Osteoblast (primary cell): ENCODE measurements around the gene XDH. TPM values are rescaled to one million over a fixed set of nuclear protein-coding genes. Genes with fewer than 3 reads are reported as not detected.

Source experiments
- DNase-seq: peaks from one replicate; pipeline ENCODE4 v3.0.0; 2011; ENCODE audit warnings: low spot score, mixed read lengths; ENCODE audit not compliant: insufficient read length; ENCODE audit errors: missing footprints
- H2AFZ ChIP-seq: 2 replicates; pipeline ENCODE4 v1.6.0; 2011; ENCODE audit warnings: mild to moderate bottlenecking, low read length
- H3K27ac ChIP-seq: 2 replicates; pipeline ENCODE4 v1.5.1; 2011; ENCODE audit warnings: mild to moderate bottlenecking, low read depth, low read length, moderate library complexity
- H3K27me3 ChIP-seq: 2 replicates; pipeline ENCODE4 v1.6.0; 2012; ENCODE audit warnings: mild to moderate bottlenecking, control low read depth, inconsistent platforms, low read length, moderate library complexity; ENCODE audit not compliant: insufficient read depth
- H3K36me3 ChIP-seq: 2 replicates; pipeline ENCODE4 v1.5.1; 2011; ENCODE audit warnings: mild to moderate bottlenecking, low read length, control low read depth, moderate library complexity; ENCODE audit not compliant: insufficient read depth
- H3K4me1 ChIP-seq: 2 replicates; pipeline ENCODE4 v1.5.1; 2011; ENCODE audit warnings: mild to moderate bottlenecking, low read length, control low read depth, moderate library complexity; ENCODE audit not compliant: insufficient read depth
- H3K4me2 ChIP-seq: 2 replicates; pipeline ENCODE4 v1.6.0; 2011; ENCODE audit warnings: mild to moderate bottlenecking, low read length; ENCODE audit not compliant: insufficient read depth
- H3K4me3 ChIP-seq: fragments of 200-600 bp; sonication (generic); 3 replicates; pipeline ENCODE4 v1.5.1; 2012; ENCODE audit warnings: mild to moderate bottlenecking, low read length, inconsistent platforms; ENCODE audit not compliant: insufficient read depth
- H3K79me2 ChIP-seq: 2 replicates; pipeline ENCODE4 v1.6.0; 2012; ENCODE audit warnings: mild to moderate bottlenecking, low read length, control low read depth, inconsistent platforms; ENCODE audit not compliant: insufficient read depth
- H3K9me3 ChIP-seq: 2 replicates; pipeline ENCODE4 v1.5.1; 2011; ENCODE audit warnings: low read depth, low read length, control low read depth
- H4K20me1 ChIP-seq: 2 replicates; pipeline ENCODE4 v1.6.0; 2012; ENCODE audit warnings: mild to moderate bottlenecking, low read length, control low read depth; ENCODE audit not compliant: insufficient read depth
- CTCF ChIP-seq: IDR thresholded peaks from 2 replicates; pipeline ENCODE4 v1.5.1; 2011; ENCODE audit warnings: mild to moderate bottlenecking, low read depth, low read length, moderate library complexity; ENCODE audit errors: extremely low read depth
- total RNA-seq: library from RNA; depleted of rRNA; stranded (reverse); fragments of >200 nt; gene quantifications from 2 replicates; pipeline ENCODE4 v1.2.3, GENCODE V29; 2012

Gene XDH
- total RNA-seq, 1 donor: under 0.01 TPM

GRCh38 chr2:31359229-31359628, 55.3 kb downstream of the XDH start:
- TF ChIP-seq CTCF: no peak
- Histone ChIP-seq H3K9me3 (no peaks in the 10 kb centered on the region), H4K20me1 (no peaks in the 10 kb centered on the region), H3K4me2 (no peak overlapping the region), H3K27ac (no peak overlapping the region), H3K79me2 (no peaks in the 10 kb centered on the region), H3K27me3 (no peaks in the 10 kb centered on the region), H2AFZ (no peak overlapping the region), H3K4me3 (no peak overlapping the region), H3K36me3 (no peaks in the 10 kb centered on the region), H3K4me1 (peaks cover 4% of the 10 kb centered on the region)
- no peak for DNase-seq

- Histone ChIP-seq H3K79me2 (no peaks in the 10 kb centered on the region), H3K4me2 (peak overlapping the region; percentile 62), H2AFZ (peak overlapping the region; percentile 66), H3K27me3 (no peaks in the 10 kb centered on the region), H3K9me3 (no peaks in the 10 kb centered on the region), H3K27ac (no peak overlapping the region), H4K20me1 (no peaks in the 10 kb centered on the region), H3K4me1 (no peaks in the 10 kb centered on the region), H3K4me3 (no peak overlapping the region), H3K36me3 (no peaks in the 10 kb centered on the region)
- TF ChIP-seq CTCF: peak; percentile 54
- DNase-seq: no peak
Observed at GRCh38 chr2:31354837-31355236, 59.7 kb downstream of the XDH start.

GRCh38 chr2:31353179-31353578, 61.4 kb downstream of the XDH start:
- H3K27me3 ChIP-seq: no peaks in the 10 kb centered on the region
- H4K20me1 ChIP-seq: no peaks in the 10 kb centered on the region
- H2AFZ ChIP-seq: no peak overlapping the region
- H3K27ac ChIP-seq: no peak overlapping the region
- H3K79me2 ChIP-seq: no peaks in the 10 kb centered on the region
- no peaks in the 10 kb centered on the region for H3K36me3 ChIP-seq
- H3K9me3 ChIP-seq: no peaks in the 10 kb centered on the region
- no peaks in the 10 kb centered on the region for H3K4me1 ChIP-seq
- no peak overlapping the region for H3K4me2 ChIP-seq
- no peak for TF ChIP-seq CTCF
- no peak for DNase-seq
- no peak overlapping the region for H3K4me3 ChIP-seq

- Histone ChIP-seq H3K36me3 (no peaks in the 10 kb centered on the region), H4K20me1 (no peaks in the 10 kb centered on the region), H2AFZ (no peak overlapping the region), H3K9me3 (no peaks in the 10 kb centered on the region), H3K4me1 (no peaks in the 10 kb centered on the region), H3K4me2 (no peak overlapping the region), H3K27me3 (no peaks in the 10 kb centered on the region), H3K27ac (no peak overlapping the region), H3K79me2 (no peaks in the 10 kb centered on the region), H3K4me3 (no peak overlapping the region)
- no peak for DNase-seq
- TF ChIP-seq CTCF: no peak
Observed at GRCh38 chr2:31349684-31350083, 64.9 kb downstream of the XDH start.
